Muscle of arm (tissue), 14 donors: ENCODE data around the gene IP6K1. TPM values are rescaled to one million over a fixed set of nuclear protein-coding genes. Genes with fewer than 3 reads are reported as not detected.
"Not testable (repeated sequence)": the region's sequence is repeated elsewhere in the genome, so short reads cannot be mapped to it uniquely, and the experiment has no call there.

Experiments used
- DNase-seq: peaks from one replicate; pipeline ENCODE4 v3.0.0-alpha.2; 2013
- long read RNA-seq, 11 donors: transcript quantifications; one replicate each; lab custom pipeline, GENCODE V29; 2026
- polyA plus RNA-seq, 12 donors: library from polyadenylated mRNA; unstranded; fragments of 120-200 nt; gene quantifications; one replicate each; pipeline ENCODE4 v1.2.1, GENCODE V29; 2013; ENCODE audit not compliant: insufficient read length in 12 of 12

IP6K1 gene
- 10 to 100 TPM in 11 of 12 donors, not detected in 1; 17.8 to 37.0 (median 25.4) TPM for polyA plus RNA-seq
- long read RNA-seq, donor 1, full-length matches to known transcripts = 8 of 8 reads
- long read RNA-seq, donor 1, partial matches to known transcripts = 0 of 8 reads
- long read RNA-seq, donor 1, other reads (novel, unspliced or antisense) = 0 of 8 reads
- long read RNA-seq, donor 2, full-length matches to known transcripts = 12 of 12 reads
- long read RNA-seq, donor 2, partial matches to known transcripts = 0 of 12 reads
- long read RNA-seq, donor 2, other reads (novel, unspliced or antisense) = 0 of 12 reads
- long read RNA-seq, donor 3, full-length matches to known transcripts = 1 of 7 reads
- long read RNA-seq, donor 3, partial matches to known transcripts = 6 of 7 reads
- long read RNA-seq, donor 3, other reads (novel, unspliced or antisense) = 0 of 7 reads
- long read RNA-seq, donor 4, full-length matches to known transcripts = 4 of 4 reads
- long read RNA-seq, donor 4, partial matches to known transcripts = 0 of 4 reads
- long read RNA-seq, donor 4, other reads (novel, unspliced or antisense) = 0 of 4 reads
- long read RNA-seq, donor 5, full-length matches to known transcripts = 6 of 6 reads
- long read RNA-seq, donor 5, partial matches to known transcripts = 0 of 6 reads
- long read RNA-seq, donor 5, other reads (novel, unspliced or antisense) = 0 of 6 reads
- long read RNA-seq, donor 6, full-length matches to known transcripts = 2 of 10 reads
- long read RNA-seq, donor 6, partial matches to known transcripts = 8 of 10 reads
- long read RNA-seq, donor 6, other reads (novel, unspliced or antisense) = 0 of 10 reads
- long read RNA-seq, donor 7, full-length matches to known transcripts = 3 of 3 reads
- long read RNA-seq, donor 7, partial matches to known transcripts = 0 of 3 reads
- long read RNA-seq, donor 7, other reads (novel, unspliced or antisense) = 0 of 3 reads
- long read RNA-seq, donor 8, full-length matches to known transcripts = 7 of 7 reads
- long read RNA-seq, donor 8, partial matches to known transcripts = 0 of 7 reads
- long read RNA-seq, donor 8, other reads (novel, unspliced or antisense) = 0 of 7 reads
- long read RNA-seq, donor 9, full-length matches to known transcripts = 1 of 1 reads
- long read RNA-seq, donor 9, partial matches to known transcripts = 0 of 1 reads
- long read RNA-seq, donor 9, other reads (novel, unspliced or antisense) = 0 of 1 reads
- long read RNA-seq, donor 10, full-length matches to known transcripts = 4 of 4 reads
- long read RNA-seq, donor 10, partial matches to known transcripts = 0 of 4 reads
- long read RNA-seq, donor 10, other reads (novel, unspliced or antisense) = 0 of 4 reads
- long read RNA-seq, donor 11, full-length matches to known transcripts = 4 of 4 reads
- long read RNA-seq, donor 11, partial matches to known transcripts = 0 of 4 reads
- long read RNA-seq, donor 11, other reads (novel, unspliced or antisense) = 0 of 4 reads

DNA sequence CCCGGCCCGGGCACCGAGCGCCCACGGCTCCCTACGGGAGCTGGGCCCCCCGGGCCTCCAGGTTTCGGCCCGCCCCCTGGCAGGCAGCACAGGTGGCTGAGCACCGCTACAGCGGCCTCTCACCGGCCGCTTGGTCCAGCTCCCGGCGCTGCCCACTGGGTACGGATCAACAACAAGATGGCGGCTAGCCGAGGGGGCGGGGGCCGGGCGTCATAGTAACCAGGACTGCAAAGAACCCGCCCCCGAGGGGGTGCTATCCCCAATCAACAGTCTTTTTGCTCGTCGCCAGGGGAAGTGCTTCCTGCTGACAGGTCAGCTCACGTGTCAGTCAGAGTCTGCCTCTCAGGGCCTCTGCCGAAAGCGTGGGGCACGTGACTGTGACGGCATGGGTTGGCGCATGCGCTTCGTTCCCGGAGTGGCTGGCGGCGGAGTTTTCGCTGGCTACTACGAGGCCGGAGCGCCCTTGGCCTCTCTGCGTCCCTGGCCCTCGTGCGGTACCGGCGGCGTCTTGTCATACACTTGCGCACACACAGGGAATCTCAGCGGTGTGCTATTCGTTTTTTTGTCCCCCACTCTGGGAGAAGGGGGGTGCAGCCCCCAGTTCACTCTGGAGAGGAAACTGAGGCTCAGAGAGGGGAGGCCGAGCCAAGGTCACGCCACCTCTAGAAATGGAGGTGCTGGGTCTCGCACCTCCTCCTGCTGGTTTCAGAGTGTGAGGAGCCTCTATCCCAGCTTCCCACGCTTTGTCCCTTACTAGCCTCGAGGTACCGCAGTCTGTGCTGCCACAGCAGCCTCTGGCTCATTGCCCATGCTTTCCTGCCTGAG lies at the start of gene IP6K1:
TSS of gene IP6K1 (minus strand) at position 186 of the 825 bp plus-strand sequence. CDS start 38,502 bp downstream, outside the sequence.
- DNase-seq = peak; percentile 100

DNA sequence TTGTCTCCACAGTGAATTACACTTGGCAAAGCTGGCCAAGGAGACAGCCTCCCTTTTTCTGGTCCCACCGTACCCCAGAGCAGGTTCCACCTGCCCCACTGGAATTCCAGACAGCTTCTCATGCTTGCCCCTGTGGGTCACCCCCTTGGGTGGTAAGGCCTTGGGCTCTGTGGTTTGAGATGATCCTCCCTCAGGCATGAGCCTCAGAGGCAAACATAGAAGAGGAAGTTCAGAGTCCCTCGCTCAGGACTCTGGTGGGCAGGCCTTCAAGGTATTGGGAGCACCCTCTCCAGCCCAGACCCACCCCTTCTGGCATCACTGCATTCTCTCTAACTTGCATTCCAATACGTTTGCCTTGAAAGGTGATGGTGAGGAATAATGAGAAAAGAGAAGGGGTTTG lies 45.0 kb upstream of the IP6K1 start:
- no peak for DNase-seq

DNA sequence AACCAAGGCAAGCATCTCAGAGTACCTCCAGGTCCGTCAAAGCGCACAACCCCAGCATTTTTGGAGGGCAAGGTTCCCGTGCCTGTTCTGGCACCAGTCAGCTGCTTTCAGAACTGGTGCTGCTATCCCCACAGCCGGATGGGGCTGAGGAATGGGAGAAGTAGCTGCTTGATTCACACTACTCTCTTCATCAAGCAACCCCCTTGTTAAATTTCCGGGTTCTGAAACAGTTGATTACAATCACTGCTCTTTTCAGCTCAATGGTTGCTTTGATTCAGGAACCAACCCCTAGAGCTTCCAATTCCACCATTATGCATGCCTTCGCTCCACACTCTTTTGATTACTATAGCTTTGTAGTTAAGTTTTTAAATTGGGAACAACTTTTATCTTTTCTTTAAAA lies 39.7 kb upstream of the IP6K1 start:
- no peak for DNase-seq

DNA sequence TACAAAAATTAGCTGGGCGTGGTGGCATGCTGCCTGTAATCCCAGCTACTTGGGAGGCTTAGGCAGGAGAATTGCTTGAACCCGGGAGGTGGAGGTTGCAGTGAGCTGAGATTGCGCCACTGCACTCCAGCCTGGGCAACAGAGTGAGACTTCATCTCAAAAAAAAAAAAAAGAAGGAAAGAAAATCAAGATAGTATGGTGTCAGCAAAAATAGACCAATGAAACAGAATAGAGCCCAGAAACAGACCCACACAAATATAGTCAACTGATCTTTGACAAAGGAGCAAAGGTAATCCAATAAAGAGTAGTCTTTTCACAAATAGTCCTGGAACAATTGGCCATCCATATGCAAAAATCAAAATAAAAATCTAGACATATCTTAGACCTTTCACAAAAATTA lies 36.8 kb upstream of the IP6K1 start:
- not testable (repeated sequence) for DNase-seq

- DNase-seq = peak; percentile 70
Measured at GRCh38 chr3:49813497-49814174, 27.3 kb upstream of the IP6K1 start, which contains the start of gene UBA7. UBA7 (minus strand) TSS chr3:49813953; CDS start chr3:49813787, 166 bp downstream.

DNA sequence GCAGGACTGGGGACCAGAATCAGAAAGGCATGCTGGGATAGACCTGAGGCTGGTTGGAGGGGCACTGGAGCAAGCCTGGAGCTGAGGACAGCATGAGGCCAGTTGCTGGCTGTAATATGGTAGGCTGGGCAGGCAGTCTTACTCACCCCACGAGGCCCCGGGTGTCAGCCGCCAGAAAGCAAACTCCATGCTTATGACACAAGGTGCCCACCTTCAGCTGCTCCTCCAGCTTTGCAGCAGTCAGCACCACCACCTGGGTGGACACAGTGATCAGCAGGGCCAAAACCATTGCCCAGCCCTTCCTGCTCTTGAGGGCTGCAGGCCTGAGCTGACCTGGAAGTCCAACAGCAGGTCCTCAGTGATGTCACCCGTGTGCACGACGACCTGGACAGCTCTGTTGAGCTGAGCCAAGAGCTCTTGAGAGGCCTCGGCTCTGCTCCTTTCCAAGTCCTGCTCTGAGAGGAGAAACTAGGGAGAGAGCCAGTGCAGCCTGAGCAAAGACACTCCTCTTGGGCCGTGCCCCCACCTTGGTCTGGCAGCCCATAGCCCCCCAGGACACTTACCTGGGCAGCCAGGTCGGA lies 26.7 kb upstream of the IP6K1 start:
- DNase-seq = no peak

- no peak for DNase-seq
Measured at GRCh38 chr3:49807431-49808114, 21.2 kb upstream of the IP6K1 start.

GRCh38 chr3:49806850-49807249 lies 20.5 kb upstream of the IP6K1 start:
- no peak for DNase-seq

GRCh38 chr3:49805897-49806701 lies 19.8 kb upstream of the IP6K1 start:
- peak; percentile 87 for DNase-seq

- peak; percentile 93 for DNase-seq
Measured at GRCh38 chr3:49805367-49805782, 19.0 kb upstream of the IP6K1 start.

DNA sequence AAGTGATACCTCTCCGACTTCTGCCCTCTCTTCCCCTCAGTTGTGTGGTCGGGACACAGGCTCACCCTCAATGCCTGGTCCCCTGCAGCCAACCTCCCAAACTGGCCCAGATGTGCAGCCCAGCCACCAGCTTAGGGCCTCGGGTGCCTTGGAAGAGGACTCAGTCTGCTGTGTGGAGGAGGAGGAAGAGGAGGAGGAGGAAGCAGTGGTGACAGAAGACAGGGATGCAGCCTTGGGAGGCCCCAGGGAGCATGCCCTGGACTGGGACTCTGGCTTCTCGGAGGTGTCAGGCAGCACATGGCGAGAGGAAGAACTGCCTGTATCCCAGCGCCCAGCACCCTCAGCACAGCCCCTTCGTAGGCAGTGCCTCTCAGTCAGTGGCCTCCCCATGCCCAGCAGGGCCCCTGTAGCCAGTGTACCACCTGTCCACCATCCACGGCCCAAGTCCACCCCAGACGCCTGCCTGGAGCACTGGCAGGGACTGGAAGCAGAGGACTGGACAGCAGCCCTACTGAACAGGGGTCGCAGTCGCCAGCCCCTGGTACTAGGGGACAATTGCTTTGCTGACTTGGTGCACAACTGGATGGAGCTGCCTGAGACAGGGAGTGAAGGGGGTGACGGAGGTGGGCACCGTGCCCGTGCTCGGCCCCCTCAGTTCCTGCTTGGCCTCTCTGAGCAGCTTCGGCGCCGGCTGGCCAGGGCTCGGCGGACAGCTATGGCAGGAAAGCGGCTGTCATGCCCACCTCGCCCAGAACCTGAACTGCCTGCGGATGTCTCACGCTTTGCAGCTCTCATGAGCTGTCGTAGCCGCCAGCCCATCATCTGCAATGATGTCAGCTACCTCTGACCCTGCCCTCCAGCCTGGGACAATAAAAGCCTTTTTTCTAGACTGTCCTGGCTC lies 18.0 kb upstream of the IP6K1 start:
- DNase-seq = no peak

GRCh38 chr3:49803465-49804140 lies 17.3 kb upstream of the IP6K1 start:
- peak; percentile 70 for DNase-seq

DNA sequence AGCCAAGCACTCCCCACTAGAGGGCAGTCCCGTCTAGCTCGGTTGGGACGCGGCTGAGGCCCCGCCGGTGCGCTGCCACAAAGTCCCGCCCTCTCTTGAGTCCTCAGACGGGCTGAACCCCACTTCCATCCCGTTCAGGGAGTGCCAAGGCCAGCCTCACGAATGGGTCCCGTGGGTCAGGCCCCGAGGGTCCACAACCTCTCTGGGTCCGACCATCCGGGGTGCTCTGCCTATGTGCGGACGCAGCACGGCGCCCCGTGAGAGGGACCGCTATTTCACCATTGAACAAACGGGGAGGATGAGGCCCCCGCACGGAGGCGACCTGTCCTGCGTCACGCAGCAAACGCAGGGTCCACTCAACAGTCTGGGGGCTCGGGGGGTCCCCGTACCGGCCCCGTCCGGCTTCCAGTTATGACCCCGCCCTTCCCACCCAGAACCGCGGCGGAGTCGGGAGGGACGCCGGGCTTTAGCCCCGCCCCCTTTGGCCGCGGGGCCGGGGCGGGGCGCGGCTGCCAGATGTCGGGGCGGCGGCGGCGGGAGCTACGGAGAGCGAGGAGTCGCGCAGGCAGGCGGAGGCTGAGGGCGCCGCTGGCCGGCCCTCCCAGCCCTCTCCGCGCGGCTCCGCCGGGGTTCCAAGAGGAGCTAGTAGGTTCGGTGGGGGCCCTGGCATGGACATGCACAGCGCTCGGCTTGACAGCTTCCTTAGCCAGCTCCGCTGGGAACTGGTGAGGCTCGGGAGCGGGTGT lies 16.6 kb upstream of the IP6K1 start, which contains the start of gene INKA1:
TSS of gene INKA1 (plus strand) at position 543 of the 746 bp plus-strand sequence. CDS start at position 675, 132 bp downstream.
- peak; percentile 90 for DNase-seq

- DNase-seq = no peak
Measured at GRCh38 chr3:49801160-49801559, 14.8 kb upstream of the IP6K1 start.

GRCh38 chr3:49799761-49800160 lies 13.4 kb upstream of the IP6K1 start, which contains the start of gene CDHR4:
CDHR4 (minus strand) TSS chr3:49799873; CDS start chr3:49799812, 61 bp downstream.
- DNase-seq = no peak
